GM12874 (cell line): ENCODE measurements around the gene SLC25A31.

Experiments used
- TF ChIP-seq, protein P1 (sequence below): IDR thresholded peaks from 2 replicates; pipeline ENCODE4 v1.5.1; 2011; ENCODE audit warnings: low read depth, mild to moderate bottlenecking, control low read depth, low read length, moderate library complexity; ENCODE audit not compliant: insufficient read depth

The SLC25A31 gene

DNA sequence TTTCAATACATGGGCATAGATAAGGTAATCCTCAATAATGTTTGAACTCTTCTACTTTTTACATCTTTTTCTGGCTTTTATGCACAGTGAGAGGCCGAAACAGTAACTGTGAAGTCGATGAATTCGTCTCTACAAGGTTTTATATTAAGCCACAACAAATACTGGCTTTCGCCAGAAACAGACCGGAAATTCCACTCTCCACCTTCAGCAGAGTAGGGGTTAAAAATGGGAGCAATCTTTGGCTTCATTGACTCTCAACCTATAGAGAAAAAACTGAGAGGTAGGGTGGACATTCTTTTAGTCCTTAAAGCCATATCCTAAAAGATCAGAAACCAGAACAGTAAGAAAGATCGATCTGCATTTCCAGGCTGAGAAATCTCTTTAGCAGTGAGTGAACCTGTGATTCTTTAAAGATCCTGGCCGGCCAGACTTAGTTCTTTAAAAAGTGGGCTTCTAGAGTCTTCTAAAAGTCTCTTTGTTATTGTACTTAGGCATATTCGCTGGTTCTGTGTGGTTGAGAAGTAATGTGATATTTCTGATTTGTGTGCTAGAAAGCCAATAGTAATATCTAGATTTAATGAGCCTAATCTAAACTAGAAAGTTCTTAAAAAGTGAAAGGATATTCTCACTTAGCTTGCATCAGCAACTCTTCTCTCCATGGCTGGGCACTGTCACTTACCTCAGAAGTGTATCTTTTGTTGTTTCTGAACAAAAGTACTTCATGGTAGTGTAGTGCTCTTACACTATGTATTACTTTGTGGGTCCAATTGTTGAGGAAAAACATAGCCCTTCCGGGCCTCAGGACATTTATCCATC lies 54.0 kb downstream of the SLC25A31 start:
- TF ChIP-seq, protein P1, sequence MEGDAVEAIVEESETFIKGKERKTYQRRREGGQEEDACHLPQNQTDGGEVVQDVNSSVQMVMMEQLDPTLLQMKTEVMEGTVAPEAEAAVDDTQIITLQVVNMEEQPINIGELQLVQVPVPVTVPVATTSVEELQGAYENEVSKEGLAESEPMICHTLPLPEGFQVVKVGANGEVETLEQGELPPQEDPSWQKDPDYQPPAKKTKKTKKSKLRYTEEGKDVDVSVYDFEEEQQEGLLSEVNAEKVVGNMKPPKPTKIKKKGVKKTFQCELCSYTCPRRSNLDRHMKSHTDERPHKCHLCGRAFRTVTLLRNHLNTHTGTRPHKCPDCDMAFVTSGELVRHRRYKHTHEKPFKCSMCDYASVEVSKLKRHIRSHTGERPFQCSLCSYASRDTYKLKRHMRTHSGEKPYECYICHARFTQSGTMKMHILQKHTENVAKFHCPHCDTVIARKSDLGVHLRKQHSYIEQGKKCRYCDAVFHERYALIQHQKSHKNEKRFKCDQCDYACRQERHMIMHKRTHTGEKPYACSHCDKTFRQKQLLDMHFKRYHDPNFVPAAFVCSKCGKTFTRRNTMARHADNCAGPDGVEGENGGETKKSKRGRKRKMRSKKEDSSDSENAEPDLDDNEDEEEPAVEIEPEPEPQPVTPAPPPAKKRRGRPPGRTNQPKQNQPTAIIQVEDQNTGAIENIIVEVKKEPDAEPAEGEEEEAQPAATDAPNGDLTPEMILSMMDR, result no peak

GRCh38 chr4:127788517-127788916 lies 58.3 kb downstream of the SLC25A31 start:
- TF ChIP-seq, protein P1, result 0 out of 2 replicates have a peak, but pooled peaks have one; percentile 13

DNA sequence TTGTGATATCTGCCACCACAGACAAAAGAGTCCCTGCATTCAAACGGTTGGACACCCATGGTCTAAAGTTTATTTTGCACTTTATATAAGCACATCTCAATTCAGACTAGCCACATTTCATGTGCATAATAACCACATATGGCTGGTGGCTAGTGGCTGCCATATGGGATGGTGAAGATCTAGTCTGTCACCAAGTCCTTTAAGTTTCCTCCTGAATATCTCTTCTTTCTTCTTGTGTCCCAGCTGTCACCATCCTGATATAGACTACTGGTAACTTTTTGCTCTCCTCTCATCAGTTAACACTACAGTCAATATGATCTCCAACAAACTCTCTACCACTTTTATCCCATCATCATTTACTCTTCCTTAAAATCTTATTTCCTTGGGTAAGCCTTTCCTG lies 61.2 kb downstream of the SLC25A31 start:
- TF ChIP-seq, protein P1, result no peak

DNA sequence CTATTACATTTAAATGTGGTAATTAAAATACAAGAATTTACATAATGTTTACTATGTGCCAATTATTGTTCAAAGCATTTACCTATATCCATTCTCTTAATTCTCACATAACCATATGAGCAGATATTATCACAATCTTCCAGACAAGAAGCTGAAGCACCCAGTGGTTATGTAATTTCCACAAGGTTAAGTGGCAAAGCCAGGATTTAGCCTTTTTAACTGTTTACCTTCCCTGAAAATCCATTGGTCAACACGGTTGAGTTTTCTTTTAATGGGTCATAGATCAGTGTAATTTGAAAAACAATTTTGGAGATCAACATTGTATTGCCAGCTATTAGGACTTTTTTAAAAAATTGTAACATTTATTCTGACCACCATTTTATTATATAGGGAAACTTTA lies 63.3 kb downstream of the SLC25A31 start:
- TF ChIP-seq, protein P1, result no peak

- TF ChIP-seq, protein P1, result no peak
These were observed 69.5 kb downstream of the SLC25A31 start for GRCh38 chr4:127799711-127800110.

DNA sequence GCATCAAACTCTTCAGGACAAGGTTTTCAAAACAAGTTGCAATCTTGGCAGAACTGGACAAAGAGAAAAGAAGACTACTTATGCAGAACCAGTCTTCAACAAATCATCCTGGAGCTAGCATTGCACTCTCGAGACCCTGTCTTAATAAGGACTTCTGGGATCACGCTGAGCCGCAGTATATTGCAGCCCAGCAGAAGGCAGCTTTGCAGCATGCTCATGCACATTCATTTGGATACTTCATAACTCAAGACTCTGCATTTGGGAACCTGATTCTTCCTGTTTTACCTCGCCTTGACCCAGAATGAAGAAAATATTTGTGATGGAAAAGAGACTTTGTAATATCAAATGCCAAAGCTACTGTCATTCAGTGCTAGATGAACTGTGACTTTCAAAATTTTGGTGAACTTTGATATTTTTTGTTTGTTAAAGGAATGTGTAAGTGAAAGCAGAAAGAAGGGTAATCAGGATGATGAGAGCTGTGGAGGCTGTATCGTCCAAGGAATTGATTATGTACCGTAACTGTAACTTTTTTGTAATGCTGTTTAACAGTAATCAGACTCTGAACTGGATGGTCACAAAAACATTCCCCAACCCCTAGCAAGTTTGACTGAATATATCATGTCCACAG lies 79.1 kb downstream of the SLC25A31 start:
- TF ChIP-seq, protein P1, result no peak

- TF ChIP-seq, protein P1, result no peak
These were observed 80.4 kb downstream of the SLC25A31 start for GRCh38 chr4:127810551-127810950.
